ENCODE results near the gene SLC29A4.
"Not testable (repeated sequence)": the region's sequence is repeated elsewhere in the genome, so short reads cannot be mapped to it uniquely, and the experiment has no call there.

Gene SLC29A4

GRCh38 chr7:5274985-5275431 is 7.7 kb upstream of the SLC29A4 start:
- not testable (repeated sequence) for DNase-seq

- DNase-seq: not testable (repeated sequence)
Measured at GRCh38 chr7:5275510-5275909, 7.2 kb upstream of the SLC29A4 start.

GRCh38 chr7:5276123-5276522 is 6.6 kb upstream of the SLC29A4 start:
- DNase-seq: not testable (repeated sequence)

GRCh38 chr7:5276611-5277010 is 6.1 kb upstream of the SLC29A4 start:
- no peak for DNase-seq

DNA sequence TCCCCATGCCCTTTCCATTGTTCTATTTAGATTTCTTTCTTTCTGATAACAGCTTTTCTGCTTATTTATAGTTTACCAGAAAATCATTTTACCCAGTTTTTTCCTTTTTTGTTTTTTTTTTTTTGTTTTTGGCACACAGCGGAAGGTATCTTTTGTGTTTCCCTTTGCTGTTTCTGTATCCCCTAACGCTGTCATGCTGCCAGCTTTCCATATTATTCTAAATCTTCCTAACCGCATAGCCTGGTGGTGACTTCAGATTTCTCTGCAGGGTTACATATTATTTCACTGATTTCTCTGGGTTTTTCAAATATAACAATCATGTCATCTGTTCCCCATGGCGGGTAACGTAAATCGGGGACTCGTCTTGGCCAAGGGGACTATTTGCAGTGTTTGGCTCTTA is 4.0 kb upstream of the SLC29A4 start:
- no peak for DNase-seq

DNA sequence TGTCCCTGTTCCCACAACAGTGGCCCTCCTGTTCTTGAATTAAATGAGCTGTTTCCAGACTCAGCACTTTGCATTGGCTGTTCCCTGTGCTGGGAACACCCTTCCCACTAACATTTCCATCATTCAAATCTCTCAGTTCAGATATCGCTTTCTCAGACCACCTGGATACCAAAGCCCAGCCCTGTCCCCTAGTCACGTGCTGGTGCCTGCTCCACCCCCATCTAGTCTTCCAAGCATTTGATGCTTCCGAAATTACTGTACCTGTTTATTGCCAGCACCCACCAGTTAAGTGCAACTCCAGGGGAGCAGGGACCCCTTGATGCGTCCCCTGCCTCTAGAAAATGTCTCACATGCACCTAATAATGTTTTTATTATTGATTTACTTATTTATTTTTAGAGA is 3.0 kb upstream of the SLC29A4 start:
- DNase-seq: no peak

GRCh38 chr7:5281598-5282500 is 894 bp upstream of the SLC29A4 start:
- not testable (repeated sequence) for DNase-seq

- no peak for DNase-seq
Measured at GRCh38 chr7:5283421-5284303, 919 bp downstream of the SLC29A4 start.

- DNase-seq: no peak
Measured at GRCh38 chr7:5284304-5285281, 1.9 kb downstream of the SLC29A4 start.

DNA sequence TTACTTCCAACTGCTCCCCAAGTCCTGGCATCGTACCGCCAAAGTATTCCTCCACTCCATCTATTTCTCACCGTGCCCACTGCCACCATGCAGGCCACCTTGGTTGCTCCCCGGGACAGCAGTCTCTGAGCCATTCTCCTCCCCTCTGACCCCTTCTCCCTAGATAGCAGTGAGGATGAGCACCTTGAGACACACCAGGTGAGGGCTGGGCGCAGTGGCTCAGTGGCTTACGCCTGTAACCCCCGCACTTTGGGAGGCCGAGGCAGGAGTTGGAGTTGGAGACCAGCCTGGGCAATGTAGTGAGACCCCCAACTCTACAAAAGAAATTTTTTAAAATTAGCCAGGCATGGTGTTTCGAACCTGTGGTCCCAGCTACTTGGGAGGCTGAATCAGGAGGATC is 4.2 kb downstream of the SLC29A4 start:
- no peak for DNase-seq

DNA sequence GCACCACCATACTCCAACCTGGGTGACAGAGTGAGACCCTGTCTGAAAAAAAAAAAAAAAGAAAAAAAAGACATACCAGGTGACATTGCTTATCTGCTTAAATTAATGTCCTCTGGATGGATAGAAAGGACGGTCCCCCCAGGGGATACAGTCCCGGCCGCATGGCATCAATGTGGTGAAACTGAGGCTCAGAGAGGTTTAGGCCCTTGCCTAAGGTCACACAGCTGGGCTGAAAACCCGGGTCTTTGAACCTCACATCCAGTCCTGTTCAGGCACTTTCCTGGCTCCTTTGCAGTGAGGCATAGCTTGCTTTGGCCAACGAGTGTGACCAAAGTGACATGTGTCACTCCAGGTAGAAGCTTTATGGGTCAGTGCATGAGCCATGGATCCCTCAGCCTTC is 4.6 kb downstream of the SLC29A4 start:
- not testable (repeated sequence) for DNase-seq

- DNase-seq: no peak
Measured at GRCh38 chr7:5287802-5288201, 5.1 kb downstream of the SLC29A4 start.

DNA sequence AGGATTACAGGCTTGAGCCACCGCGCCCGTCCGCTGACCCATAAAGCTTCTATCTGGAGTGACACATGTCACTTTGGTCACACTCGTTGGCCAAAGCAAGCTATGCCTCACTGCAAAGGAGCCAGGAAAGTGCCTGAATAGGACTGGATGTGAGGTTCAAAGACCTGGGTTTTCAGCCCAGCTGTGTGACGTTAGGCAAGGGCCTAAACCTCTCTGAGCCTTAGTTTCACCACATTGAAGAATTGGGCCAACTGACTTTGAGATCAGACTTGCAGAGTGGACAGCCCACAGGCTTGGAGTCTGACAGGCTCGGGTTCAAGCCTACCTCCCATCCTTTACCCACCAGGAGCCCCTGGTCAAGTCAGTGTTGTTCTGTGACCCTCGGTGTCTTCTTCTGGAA is 5.8 kb downstream of the SLC29A4 start:
- not testable (repeated sequence) for DNase-seq

DNA sequence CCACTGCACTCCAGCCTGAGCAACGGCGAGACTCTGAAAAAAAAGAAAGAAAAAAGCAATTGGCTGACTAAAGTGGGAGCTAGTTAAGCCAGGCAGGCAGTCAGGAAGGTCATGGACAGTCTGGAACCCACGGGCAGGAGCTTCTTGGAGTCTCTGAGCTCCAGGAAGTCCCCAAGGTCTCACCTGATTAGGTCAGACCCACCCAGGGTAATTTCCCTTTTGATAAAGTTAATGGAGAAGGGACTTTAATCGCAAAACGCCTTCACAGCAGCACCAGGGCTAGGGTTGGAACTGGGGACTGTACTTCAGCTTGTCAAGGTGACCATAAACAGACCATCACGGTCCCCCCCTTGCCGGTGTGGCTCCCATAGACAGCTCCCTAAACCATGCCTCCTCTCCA is 6.6 kb downstream of the SLC29A4 start:
- DNase-seq: no peak

- no peak for DNase-seq
Measured at GRCh38 chr7:5291301-5291700, 8.6 kb downstream of the SLC29A4 start.

- DNase-seq: not testable (repeated sequence)
Measured at GRCh38 chr7:5291711-5292335, 9.1 kb downstream of the SLC29A4 start.

- no peak for DNase-seq
Measured at GRCh38 chr7:5294169-5294987, 11.6 kb downstream of the SLC29A4 start.

DNA sequence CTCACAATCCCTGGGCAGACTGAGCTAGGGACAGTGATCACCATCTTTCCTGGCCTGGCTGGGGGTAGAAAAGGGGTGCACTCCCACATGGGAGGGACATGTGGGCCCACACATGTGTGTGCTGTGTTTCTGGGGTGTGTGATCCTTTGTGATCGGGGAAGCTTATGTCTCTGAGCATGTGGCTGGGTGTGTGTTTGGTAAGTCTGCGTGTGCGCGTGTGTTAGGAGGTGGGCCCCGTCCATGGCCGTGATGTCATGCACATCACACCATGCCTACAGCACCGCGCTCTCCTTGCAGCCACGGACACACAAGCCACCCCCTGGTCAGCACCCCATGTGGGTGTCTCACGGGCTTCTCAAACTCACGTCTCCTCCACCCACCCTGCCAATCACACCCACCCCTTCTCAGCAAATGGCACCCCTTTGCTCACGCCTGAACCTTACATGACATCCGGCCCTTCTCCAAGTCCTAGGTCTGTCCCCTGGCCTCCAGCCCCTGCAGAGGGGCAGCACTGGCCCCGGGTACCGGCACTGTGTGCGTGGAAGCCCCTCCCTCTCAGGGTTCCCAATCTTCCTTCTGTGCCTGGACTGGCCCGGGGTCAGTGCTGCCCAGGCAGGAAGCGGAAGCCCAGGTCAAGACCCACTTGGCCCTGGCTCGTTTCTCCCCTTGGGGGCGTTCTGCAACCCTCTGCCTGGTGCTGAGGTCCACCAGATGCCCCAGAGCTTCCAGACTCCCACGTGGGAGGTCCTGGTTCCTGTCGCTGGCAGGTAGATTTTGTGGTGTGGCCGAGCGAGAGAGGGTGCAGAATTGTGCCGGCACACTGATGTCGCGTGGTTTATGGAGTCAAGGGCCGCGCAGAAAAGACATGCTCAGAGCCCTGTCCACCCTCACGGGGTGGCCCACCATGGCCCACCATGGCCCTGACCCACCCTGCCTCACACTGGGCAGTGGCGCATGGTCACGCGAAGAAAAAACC is 12.6 kb downstream of the SLC29A4 start:
- no peak for DNase-seq

- DNase-seq: no peak
Measured at GRCh38 chr7:5296015-5296610, 13.4 kb downstream of the SLC29A4 start.

Measured in stimulated activated CD4-positive, alpha-beta T cell treated with anti-CD3 and anti-CD28 coated beads, Interleukin-4, amount 100 ng/mL, for 1 hour (primary cell).